CD4-positive, alpha-beta T cell treated with Interleukin-17A for 4 hours (primary cell): ENCODE measurements around the gene RPGR.

ENCODE experiments used
- DNase-seq: peaks from one replicate; pipeline ENCODE4 v3.0.0-alpha.2; 2020; ENCODE audit warnings: mixed read lengths

RPGR gene

DNA sequence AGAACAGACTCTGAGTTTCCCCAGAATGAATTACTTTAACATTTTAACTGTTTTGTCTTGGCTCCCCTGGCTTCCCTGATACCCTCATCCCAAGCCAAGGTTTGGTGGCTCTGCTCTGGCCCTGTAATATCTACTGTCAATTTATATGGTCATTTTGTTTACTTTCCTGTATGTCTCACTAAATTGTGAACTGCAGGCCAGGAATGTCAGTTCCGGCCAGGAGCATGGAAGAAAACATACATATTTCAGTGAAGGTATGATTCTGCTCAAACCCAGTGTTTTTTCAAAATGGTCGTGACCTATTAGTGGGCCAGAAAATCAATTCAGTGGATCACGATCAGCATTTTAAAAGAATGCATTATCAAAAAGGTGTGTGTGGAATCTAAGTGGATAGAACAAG, 1.2 kb downstream of the RPGR start:
- DNase-seq: no peak

- no peak for DNase-seq
Observed at GRCh38 chrX:38320819-38321218, 6.5 kb downstream of the RPGR start.

- DNase-seq: no peak
Observed at GRCh38 chrX:38318606-38319005, 8.7 kb downstream of the RPGR start.

- DNase-seq: no peak
Observed at GRCh38 chrX:38318196-38318595, 9.1 kb downstream of the RPGR start.

- no peak for DNase-seq
Observed at GRCh38 chrX:38315186-38315585, 12.1 kb downstream of the RPGR start.

GRCh38 chrX:38313190-38313589, 14.1 kb downstream of the RPGR start:
- DNase-seq: no peak

- no peak for DNase-seq
Observed at GRCh38 chrX:38312436-38312835, 14.9 kb downstream of the RPGR start.

GRCh38 chrX:38311743-38312142, 15.6 kb downstream of the RPGR start:
- no peak for DNase-seq

- no peak for DNase-seq
Observed at GRCh38 chrX:38305971-38306370, 21.3 kb downstream of the RPGR start.

DNA sequence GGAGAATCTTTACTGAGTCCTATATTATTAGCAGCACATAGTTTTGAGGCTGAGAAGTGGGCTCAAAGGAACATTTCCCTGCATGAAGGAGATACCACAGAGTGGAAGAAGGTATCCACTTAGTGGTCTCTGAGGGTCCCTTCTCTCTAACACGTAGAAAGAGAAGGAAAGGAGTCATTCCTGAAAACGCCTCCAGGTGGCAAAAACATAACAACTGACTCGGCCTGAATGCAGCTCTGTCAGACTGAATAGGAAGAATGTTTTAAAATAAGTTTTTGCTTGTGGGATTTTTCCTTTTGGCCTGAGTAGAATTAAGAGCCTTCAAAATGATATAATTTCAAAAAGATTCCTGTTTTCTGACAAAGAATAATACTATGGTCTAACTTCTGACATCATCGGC, 23.3 kb downstream of the RPGR start:
- no peak for DNase-seq

GRCh38 chrX:38293741-38294140, 33.6 kb downstream of the RPGR start:
- no peak for DNase-seq

DNA sequence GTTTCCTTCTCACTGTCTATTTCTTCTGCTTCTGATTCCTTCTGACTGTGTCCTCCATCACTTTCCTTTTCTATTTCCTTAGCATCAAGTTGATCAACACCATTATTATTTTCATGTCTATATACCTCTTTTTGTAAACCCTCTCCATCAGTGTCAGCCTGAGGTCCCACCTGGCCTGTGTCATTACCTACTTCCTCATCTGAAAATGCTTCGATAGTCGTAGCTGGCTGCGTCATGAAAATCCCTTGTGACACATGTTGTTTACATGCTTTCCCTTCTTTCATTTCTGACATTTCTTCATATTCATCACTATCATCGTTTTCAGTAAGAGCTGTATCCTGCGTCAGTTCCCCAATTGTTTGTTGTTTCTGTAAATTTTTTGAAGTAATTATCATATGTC, 39.6 kb downstream of the RPGR start:
- no peak for DNase-seq

DNA sequence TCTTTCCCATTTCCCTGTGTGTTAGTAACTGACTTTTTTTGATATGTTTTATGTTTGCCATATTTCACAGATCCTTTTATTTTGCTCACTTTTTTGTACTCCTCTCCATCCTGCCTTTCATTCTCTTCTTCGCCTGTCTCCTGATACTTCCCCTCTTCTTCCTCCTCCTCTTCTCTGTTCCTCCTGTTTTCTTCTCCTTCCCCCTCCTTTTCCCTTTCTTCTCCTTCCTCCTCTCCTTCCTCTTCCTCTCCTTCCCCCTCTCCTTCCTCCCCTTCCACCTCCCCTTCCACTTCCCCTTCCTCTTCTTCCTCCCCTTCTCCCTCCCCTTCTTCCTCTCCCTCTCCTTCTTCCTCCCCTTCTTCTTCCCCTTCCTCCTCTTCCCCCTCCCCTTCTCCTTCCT, 41.7 kb downstream of the RPGR start:
- no peak for DNase-seq

DNA sequence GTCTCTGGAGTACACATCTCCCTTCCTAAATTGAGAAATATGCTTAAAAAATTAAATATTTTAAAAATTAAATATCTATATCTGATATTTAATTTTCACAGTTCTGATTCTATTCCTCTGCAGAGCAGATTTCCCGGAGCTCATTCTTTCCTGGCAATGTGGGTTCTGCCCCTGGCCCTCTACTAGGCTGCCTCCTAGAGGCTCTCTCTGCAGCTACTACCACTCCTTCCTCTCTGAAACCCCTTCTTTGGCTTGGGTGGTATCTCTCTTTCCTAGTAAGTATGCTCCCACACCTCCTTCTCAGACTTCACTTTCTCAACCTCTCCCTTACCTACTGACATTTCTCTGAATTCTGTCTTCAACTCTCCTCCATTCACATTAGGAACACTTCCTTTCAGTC, 45.3 kb downstream of the RPGR start:
- DNase-seq: no peak

DNA sequence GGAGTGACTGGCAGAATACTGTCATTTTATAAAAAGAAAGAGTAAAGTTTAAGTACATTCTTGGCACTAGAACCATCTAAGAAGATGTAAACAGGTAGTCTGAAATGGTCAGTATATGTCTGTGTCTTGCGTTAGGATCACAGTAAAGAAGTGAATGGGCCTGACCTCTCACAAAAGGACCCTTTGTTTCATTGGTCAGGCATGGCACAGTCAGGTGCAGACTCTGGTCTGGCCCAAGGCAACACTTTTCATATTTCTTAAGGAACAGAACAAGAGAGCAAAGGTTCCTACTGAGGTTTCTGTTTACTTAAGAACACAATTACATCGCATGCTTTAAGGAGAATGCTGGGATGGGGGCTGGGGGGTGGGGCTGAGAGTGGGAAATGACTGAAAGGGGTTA, 48.1 kb downstream of the RPGR start:
- no peak for DNase-seq

DNA sequence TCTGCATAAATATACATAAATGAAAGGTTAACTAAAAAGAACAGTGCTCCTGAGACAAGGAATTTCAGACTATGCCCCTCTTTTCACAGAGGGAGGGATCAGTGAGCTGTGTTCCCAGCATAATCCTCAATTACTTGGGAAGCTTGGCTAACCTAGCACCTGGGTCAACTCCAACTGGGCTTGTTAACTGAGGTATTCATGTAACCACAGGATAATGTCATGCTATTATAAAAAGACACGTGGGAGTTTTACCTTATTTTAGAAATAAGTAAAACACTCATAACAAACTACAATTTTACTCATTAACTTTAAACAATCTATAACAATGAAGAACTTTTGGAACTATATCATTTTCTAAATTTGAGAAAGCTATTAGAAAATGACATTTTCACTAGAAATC, 48.6 kb downstream of the RPGR start:
- DNase-seq: no peak

GRCh38 chrX:38277802-38278201, 49.5 kb downstream of the RPGR start:
- no peak for DNase-seq

GRCh38 chrX:38277136-38277535, 50.2 kb downstream of the RPGR start:
- DNase-seq: no peak

DNA sequence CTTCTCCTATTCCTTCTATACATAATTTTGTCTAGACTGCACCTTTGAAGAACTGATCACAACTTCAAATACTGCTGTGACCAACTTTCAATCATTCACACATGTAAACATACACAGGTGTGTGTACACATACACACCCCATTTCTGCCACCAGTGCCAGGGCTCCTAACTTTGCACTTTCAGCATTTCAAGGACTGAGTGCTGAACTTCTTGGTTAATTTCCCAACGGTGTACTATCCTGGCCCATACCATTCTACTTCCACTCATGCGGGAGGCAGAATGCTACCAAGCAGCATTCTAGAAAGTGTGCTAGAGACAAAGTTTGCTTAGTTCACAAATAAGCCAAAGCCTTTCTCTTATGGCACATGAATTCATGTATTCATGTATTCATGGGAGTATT, 51.2 kb downstream of the RPGR start:
- DNase-seq: no peak

DNA sequence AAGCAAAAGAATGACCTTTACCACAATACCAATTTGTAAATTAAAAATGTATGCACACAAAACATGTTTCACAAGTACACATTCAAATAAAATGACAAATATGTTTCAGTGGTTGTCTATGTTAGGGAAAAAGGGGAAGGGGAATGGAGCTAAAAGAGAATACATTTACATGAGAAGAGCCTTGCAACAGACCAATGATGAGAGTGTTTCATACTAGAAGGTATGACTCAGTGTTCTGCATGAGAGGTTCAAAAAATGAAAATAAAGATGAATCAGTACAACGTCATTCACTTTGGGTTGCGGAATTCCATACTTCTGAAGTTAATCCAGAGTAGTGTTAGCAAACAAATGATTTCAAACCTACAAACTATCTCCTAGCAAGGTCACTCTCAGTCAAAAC, 51.7 kb downstream of the RPGR start:
- no peak for DNase-seq

DNA sequence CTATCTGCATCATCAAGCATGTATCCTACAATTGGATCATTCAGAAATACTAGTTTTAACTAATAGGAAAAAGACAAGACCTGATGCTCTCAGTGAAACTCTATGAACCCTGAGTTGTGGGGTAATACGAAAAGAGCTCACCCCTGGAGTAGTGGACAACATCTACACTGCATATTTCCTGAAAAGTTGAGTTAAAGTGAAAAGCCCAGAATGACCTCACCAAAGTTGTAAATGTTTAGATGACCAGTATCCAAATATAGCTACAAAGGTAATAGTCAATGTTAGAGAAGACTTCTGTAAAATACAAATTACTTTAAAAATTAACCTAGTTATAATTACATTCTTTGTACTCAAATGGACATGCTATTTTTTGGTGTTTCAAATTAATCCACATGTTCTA, 53.9 kb downstream of the RPGR start:
- no peak for DNase-seq

DNA sequence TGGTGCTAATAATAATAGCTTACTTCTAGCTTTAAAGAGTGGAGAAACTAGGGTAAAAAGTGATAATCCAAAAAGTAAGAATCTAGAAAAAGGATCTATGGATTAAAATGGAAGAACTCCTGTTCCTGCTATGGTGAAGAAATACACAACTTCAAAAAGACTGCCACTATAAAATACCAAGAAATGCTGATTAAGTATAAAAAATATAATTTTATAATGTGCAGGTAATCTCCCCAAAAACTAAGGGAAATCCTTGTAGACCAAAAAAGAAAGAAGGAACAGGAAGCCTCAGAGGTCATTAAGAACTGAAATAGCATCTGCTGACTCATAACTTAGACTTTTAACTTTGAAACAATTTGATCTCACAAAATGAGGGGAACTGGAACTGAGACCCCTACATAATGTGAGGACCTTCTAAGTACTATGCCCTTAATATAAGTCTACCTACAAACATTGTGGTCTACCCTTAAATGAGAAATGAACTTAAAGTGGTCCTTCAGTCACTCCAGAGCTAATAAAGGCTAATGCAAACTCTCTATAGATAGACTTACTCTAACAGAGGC, 56.1 kb downstream of the RPGR start:
- DNase-seq: no peak

DNA sequence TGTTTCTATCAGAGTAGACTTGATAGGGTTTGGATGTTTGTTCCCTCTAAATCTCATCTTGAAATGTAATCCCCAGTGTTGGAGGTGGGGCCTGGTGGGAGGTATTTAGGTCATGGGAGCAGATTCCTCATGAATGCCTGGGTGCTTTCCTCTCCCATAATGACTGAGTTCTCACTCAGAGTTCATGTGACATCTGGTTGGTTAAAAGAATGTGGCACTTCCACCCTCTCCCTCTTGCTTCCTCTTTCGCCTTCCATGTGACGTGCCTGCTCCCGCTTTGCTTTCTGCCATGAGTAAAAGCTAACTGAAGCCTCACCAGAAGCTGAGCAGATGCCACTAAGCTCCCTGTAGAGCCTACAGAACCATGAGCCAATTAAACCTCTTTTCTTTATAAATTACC, 59.3 kb downstream of the RPGR start:
- DNase-seq: no peak

DNA sequence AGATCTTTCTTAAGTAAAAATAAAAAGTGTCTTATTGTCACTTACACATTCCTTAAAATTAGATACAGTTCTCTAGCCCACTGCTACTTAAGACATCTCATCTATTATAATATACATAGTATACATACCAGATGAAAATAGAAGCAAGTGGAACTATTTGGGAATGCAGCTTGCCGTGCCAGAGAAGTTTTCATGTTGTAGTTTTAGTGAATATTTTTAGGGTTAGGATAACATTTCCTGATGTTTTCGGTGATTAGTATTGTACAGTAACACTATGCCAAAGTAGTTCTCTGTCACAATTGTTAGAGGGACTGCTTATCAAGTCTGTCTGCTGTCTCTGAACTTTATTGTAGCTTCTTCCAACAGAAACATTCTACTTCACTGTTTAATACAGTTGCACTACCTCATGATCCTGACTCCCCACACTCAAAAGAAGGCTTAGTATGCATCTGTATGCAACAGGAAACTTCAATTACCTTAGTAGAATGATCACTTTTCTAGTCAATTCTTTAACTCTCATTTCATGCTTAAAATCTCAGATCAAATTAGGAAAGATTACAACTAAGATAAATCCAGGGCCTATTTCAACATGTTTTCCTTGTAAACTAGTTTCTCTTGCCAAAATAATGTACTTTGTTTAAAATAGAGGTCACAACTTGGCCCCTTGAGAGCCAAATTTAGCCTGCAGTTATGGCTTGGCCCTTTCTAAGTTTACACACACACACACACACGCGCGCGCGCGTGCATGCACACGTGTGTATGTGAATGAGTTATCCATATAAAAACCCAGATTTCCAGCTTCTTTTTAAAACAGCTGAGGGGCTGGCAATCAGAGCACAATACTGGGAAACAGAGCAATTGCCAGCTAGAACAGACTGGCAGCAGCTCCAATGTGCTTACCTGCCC, 64.3 kb downstream of the RPGR start:
- no peak for DNase-seq

GRCh38 chrX:38260231-38260630, 67.1 kb downstream of the RPGR start:
- DNase-seq: no peak
